AG09319 (cell line): Measurements from ENCODE around the gene TUBB1.
A peak's percentile ranks its signal among the peaks of the same experiment; 100 is the strongest.

Experiments
- DNase-seq: peaks from one replicate; pipeline ENCODE4 v3.0.0-alpha.2; 2010; ENCODE audit warnings: low read depth; ENCODE audit errors: extremely low read depth
- TF ChIP-seq, protein P1 (sequence below): IDR thresholded peaks from 2 replicates; pipeline ENCODE4 v1.5.1; 2011; ENCODE audit warnings: low read depth, mild to moderate bottlenecking, inconsistent platforms, low read length, moderate library complexity

TUBB1 gene

GRCh38 chr20:59046862-59047261 lies 27.6 kb downstream of the TUBB1 start:
- DNase-seq = no peak
- TF ChIP-seq, protein P1, sequence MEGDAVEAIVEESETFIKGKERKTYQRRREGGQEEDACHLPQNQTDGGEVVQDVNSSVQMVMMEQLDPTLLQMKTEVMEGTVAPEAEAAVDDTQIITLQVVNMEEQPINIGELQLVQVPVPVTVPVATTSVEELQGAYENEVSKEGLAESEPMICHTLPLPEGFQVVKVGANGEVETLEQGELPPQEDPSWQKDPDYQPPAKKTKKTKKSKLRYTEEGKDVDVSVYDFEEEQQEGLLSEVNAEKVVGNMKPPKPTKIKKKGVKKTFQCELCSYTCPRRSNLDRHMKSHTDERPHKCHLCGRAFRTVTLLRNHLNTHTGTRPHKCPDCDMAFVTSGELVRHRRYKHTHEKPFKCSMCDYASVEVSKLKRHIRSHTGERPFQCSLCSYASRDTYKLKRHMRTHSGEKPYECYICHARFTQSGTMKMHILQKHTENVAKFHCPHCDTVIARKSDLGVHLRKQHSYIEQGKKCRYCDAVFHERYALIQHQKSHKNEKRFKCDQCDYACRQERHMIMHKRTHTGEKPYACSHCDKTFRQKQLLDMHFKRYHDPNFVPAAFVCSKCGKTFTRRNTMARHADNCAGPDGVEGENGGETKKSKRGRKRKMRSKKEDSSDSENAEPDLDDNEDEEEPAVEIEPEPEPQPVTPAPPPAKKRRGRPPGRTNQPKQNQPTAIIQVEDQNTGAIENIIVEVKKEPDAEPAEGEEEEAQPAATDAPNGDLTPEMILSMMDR = no peak

DNA sequence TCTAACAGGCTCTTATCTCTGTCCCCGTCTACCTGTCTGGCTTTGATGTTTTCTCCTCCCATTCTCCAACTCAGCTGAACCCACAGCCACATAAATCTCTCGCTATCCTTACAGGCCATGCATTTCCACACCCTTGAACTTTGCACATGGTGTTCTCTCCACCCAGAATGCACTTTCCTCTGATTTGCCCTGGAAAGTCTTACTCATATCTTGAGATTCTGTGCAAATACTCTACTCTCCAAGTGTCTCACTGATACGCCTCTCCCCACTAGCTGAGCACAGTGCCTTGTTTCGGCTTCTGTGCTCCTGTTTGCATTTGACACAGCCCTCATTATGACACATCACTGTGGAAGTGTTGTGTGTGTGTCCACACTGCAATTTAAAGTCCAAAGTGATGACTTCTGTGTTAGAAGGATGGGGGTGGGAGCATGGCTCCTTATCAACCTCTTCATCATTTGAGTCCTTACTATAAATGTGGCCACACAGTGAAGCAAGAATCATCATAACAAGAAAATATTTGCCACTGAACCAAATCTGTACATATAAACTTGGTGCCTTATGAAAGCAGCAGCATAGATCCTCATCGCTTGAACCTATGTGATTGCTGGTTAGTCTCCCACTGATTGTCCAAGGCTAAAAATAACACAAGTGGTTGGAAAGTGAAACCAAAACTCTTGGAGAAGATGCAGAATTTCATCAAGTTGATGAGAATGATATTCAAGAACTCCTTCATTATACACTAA lies 28.9 kb downstream of the TUBB1 start:
- no peak for DNase-seq
- TF ChIP-seq, protein P1 = no peak

- no peak for DNase-seq
- TF ChIP-seq, protein P1 = no peak
Observed at GRCh38 chr20:59048681-59049030, 29.4 kb downstream of the TUBB1 start.

DNA sequence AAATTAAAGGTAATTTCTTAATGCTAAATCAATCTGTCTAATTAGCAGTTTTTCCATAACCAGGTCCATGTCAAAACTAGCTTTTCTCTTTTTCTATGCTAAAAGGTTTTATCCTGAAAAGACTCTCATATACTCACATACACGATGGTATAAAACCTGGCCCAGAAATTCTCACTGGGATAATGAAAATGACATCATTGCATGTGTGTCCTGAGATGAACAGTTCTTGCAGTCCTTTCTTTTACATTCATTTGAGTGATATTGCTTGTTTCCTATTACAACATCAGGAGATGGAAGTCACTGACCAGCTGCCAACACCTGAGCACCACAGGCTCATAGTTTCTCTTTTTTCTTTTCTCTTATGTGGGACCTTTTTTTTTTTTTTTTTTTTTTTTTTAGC lies 31.2 kb downstream of the TUBB1 start:
- no peak for DNase-seq
- TF ChIP-seq, protein P1 = no peak

- TF ChIP-seq, protein P1 = no peak
Observed at GRCh38 chr20:59051666-59052185, 32.5 kb downstream of the TUBB1 start.

DNA sequence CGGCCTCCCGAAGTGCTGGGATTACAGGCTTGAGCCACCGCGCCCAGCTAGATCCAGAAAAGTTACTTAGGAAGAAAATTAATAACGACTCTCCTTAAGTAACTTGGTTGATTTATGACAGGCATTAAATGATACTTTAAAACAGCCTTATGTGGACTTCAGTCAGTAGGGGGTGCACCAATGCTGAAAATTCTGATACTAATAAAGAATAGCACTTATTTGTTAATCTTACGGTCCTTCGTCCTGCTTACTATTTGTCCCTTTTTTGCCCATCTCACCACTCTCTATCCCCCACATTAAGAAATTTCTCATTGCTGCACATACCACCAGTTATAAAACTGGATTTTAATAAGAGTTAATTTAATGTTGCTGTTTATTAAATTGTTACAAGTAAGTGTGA lies 36.1 kb downstream of the TUBB1 start:
- TF ChIP-seq, protein P1 = peak; percentile 36
- DNase-seq = no peak

More at GRCh38 chr20:59051666-59052185, 32.5 kb downstream of the TUBB1 start:
- no peak for DNase-seq

GRCh38 chr20:59062081-59062480 lies 42.9 kb downstream of the TUBB1 start:
- no peak for DNase-seq
- TF ChIP-seq, protein P1 = no peak
